ENCODE data around the gene DEGS2.

Gene DEGS2

DNA sequence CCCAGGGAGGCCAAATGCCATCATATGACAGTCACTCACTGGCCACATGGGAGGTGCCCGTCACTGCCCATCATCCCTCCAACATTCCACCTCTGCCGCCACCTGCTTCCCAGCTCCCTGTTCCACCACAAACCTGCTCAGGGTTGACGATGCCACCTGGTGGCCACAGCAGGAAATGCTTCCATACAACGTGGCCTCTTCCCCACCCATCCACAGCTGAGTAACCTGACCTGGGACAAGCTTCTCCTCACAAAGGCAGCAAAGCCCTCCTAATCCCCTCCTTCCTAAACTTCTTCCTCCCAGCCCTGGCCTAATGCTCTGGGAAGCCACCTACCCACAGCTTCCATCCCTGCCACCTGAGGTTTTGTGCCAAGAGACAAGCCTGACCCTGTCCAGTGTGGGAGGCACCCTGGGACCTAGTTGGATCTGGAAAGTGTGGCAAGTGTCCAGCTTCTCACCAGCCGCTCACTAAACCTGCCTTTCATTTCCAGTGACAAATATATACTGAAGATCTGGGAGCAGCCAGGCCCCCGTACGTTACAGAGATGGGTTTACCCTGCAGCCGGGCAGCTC lies 4.3 kb downstream of the DEGS2 start (continued):
- TF ChIP-seq, protein P1, sequence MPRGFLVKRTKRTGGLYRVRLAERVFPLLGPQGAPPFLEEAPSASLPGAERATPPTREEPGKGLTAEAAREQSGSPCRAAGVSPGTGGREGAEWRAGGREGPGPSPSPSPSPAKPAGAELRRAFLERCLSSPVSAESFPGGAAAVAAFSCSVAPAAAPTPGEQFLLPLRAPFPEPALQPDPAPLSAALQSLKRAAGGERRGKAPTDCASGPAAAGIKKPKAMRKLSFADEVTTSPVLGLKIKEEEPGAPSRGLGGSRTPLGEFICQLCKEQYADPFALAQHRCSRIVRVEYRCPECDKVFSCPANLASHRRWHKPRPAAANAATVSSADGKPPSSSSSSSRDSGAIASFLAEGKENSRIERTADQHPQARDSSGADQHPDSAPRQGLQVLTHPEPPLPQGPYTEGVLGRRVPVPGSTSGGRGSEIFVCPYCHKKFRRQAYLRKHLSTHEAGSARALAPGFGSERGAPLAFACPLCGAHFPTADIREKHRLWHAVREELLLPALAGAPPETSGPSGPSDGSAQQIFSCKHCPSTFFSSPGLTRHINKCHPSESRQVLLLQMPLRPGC (tag by site-specific recombination; IDR thresholded peaks at IDR 0.05) = no peak
- TF ChIP-seq ZNF48 (tag by site-specific recombination; IDR thresholded peaks at IDR 0.05) (no peak), REPIN1 (tag by site-specific recombination; IDR thresholded peaks at IDR 0.05; ENCODE audit: low read depth) (no peak), ZFP69B (tag by site-specific recombination; IDR thresholded peaks at IDR 0.05) (no peak; the same call in 1 of the 2 replicates), KLF10 (tag by site-specific recombination; IDR thresholded peaks at IDR 0.05) (no peak), KLF1 (tag by site-specific recombination; IDR thresholded peaks at IDR 0.05) (peak; percentile 50; the same call in 1 of the 2 replicates), ZBTB48 (tag by site-specific recombination; IDR thresholded peaks at IDR 0.05) (no peak), KLF9 (tag by site-specific recombination; IDR thresholded peaks at IDR 0.05; ENCODE audit: low read depth) (no peak), SCRT1 (tag by site-specific recombination; IDR thresholded peaks at IDR 0.05; ENCODE audit: borderline replicate concordance) (no peak), ZNF585B (tag by site-specific recombination; IDR thresholded peaks at IDR 0.05) (no peak), ZSCAN23 (tag by site-specific recombination; IDR thresholded peaks at IDR 0.05) (no peak), BCL11A (tag by site-specific recombination; IDR thresholded peaks at IDR 0.05; ENCODE audit: low read depth) (no peak), ZNF837 (tag by site-specific recombination; IDR thresholded peaks at IDR 0.05) (no peak), ZNF19 (tag by site-specific recombination; IDR thresholded peaks at IDR 0.05; ENCODE audit: low read depth) (no peak), ZNF654 (tag by site-specific recombination; IDR thresholded peaks at IDR 0.05; ENCODE audit: low read depth) (peak; percentile 39), KLF16 (tag by site-specific recombination; IDR thresholded peaks at IDR 0.05) (no peak), ZNF335 (tag by site-specific recombination; conservative IDR thresholded peaks at IDR 0.05) (no peak), ZNF174 (tag by site-specific recombination; IDR thresholded peaks at IDR 0.05) (no peak), ZNF768 (tag by site-specific recombination; IDR thresholded peaks at IDR 0.05) (no peak), GLI2 (tag by site-specific recombination; IDR thresholded peaks at IDR 0.05; ENCODE audit: borderline replicate concordance, low read depth) (no peak), ZNF776 (tag by site-specific recombination; IDR thresholded peaks at IDR 0.05; ENCODE audit: borderline replicate concordance) (no peak), ZNF404 (tag by site-specific recombination; IDR thresholded peaks at IDR 0.05) (no peak), SP7 (tag by site-specific recombination; IDR thresholded peaks at IDR 0.05) (peak; percentile 54), ZNF433 (tag by site-specific recombination; IDR thresholded peaks at IDR 0.05; ENCODE audit: low read depth) (no peak), ZNF777 (tag by site-specific recombination; IDR thresholded peaks at IDR 0.05; ENCODE audit: borderline replicate concordance) (no peak)
- TF ChIP-seq, protein P2, sequence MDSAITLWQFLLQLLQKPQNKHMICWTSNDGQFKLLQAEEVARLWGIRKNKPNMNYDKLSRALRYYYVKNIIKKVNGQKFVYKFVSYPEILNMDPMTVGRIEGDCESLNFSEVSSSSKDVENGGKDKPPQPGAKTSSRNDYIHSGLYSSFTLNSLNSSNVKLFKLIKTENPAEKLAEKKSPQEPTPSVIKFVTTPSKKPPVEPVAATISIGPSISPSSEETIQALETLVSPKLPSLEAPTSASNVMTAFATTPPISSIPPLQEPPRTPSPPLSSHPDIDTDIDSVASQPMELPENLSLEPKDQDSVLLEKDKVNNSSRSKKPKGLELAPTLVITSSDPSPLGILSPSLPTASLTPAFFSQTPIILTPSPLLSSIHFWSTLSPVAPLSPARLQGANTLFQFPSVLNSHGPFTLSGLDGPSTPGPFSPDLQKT (IDR thresholded peaks at IDR 0.05; ENCODE audit: borderline replicate concordance, low read depth, low read length) = no peak
- TF ChIP-seq, protein P3, sequence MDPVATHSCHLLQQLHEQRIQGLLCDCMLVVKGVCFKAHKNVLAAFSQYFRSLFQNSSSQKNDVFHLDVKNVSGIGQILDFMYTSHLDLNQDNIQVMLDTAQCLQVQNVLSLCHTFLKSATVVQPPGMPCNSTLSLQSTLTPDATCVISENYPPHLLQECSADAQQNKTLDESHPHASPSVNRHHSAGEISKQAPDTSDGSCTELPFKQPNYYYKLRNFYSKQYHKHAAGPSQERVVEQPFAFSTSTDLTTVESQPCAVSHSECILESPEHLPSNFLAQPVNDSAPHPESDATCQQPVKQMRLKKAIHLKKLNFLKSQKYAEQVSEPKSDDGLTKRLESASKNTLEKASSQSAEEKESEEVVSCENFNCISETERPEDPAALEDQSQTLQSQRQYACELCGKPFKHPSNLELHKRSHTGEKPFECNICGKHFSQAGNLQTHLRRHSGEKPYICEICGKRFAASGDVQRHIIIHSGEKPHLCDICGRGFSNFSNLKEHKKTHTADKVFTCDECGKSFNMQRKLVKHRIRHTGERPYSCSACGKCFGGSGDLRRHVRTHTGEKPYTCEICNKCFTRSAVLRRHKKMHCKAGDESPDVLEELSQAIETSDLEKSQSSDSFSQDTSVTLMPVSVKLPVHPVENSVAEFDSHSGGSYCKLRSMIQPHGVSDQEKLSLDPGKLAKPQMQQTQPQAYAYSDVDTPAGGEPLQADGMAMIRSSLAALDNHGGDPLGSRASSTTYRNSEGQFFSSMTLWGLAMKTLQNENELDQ (tag by site-specific recombination; IDR thresholded peaks at IDR 0.05; ENCODE audit: low read depth) = no peak
- TF ChIP-seq, protein P4, sequence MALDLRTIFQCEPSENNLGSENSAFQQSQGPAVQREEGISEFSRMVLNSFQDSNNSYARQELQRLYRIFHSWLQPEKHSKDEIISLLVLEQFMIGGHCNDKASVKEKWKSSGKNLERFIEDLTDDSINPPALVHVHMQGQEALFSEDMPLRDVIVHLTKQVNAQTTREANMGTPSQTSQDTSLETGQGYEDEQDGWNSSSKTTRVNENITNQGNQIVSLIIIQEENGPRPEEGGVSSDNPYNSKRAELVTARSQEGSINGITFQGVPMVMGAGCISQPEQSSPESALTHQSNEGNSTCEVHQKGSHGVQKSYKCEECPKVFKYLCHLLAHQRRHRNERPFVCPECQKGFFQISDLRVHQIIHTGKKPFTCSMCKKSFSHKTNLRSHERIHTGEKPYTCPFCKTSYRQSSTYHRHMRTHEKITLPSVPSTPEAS (tag by site-specific recombination; IDR thresholded peaks at IDR 0.05) = no peak
- TF ChIP-seq, protein P5, sequence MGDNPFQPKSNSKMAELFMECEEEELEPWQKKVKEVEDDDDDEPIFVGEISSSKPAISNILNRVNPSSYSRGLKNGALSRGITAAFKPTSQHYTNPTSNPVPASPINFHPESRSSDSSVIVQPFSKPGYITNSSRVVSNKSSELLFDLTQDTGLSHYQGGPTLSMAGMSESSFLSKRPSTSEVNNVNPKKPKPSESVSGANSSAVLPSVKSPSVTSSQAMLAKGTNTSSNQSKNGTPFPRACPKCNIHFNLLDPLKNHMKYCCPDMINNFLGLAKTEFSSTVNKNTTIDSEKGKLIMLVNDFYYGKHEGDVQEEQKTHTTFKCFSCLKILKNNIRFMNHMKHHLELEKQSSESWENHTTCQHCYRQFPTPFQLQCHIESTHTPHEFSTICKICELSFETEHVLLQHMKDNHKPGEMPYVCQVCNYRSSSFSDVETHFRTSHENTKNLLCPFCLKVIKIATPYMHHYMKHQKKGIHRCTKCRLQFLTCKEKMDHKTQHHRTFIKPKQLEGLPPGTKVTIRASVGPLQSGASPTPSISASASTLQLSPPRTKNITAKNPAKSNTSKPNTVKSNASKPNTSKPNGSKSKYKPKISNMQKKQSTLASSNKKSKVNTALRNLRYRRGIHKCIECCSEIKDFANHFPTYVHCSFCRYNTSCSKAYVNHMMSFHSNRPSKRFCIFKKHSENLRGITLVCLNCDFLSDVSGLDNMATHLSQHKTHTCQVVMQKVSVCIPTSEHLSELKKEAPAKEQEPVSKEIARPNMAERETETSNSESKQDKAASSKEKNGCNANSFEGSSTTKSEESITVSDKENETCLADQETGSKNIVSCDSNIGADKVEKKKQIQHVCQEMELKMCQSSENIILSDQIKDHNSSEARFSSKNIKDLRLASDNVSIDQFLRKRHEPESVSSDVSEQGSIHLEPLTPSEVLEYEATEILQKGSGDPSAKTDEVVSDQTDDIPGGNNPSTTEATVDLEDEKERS (tag by site-specific recombination; IDR thresholded peaks at IDR 0.05) = peak; percentile 65; the same call in 1 of the 2 replicates
- TF ChIP-seq, protein P6, sequence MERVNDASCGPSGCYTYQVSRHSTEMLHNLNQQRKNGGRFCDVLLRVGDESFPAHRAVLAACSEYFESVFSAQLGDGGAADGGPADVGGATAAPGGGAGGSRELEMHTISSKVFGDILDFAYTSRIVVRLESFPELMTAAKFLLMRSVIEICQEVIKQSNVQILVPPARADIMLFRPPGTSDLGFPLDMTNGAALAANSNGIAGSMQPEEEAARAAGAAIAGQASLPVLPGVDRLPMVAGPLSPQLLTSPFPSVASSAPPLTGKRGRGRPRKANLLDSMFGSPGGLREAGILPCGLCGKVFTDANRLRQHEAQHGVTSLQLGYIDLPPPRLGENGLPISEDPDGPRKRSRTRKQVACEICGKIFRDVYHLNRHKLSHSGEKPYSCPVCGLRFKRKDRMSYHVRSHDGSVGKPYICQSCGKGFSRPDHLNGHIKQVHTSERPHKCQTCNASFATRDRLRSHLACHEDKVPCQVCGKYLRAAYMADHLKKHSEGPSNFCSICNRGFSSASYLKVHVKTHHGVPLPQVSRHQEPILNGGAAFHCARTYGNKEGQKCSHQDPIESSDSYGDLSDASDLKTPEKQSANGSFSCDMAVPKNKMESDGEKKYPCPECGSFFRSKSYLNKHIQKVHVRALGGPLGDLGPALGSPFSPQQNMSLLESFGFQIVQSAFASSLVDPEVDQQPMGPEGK (tag by site-specific recombination; IDR thresholded peaks at IDR 0.05) = peak; percentile 46; the same call in 1 of the 2 replicates

Measured in HEK293 (cell line).